Suprapubic skin (tissue), 3 donors: ENCODE measurements around the gene GGA3.

Source experiments
- CTCF ChIP-seq, 2 donors: fragments of 200-600 bp in 1 of 2; fragments of 450-650 bp in 1 of 2; sonication (generic) in 1 of 2; IDR thresholded peaks; one replicate each; pipeline ENCODE4 v1.5.1; 2016 to 2019; ENCODE audit warnings: antibody characterized with exemption in 2 of 2, mild to moderate bottlenecking in 1 of 2, moderate library complexity in 1 of 2
- EP300 ChIP-seq: sonication (generic); formaldehyde crosslinking; IDR thresholded peaks from one replicate; pipeline ENCODE4 v1.6.1; 2017; ENCODE audit warnings: antibody characterized with exemption

- TF ChIP-seq CTCF (IDR thresholded peaks at IDR 0.05) (no peak), EP300 (no peak)
These were observed 19.9 kb downstream of the GGA3 start for GRCh38 chr17:75241502-75241901.
